Lower lobe of right lung (tissue), 2 donors: ENCODE data around the gene RNASE9. TPM values are rescaled to one million over a fixed set of nuclear protein-coding genes. Genes with fewer than 3 reads are reported as not detected.
"Not testable (repeated sequence)": the region's sequence is repeated elsewhere in the genome, so short reads cannot be mapped to it uniquely, and the experiment has no call there.

Source experiments
- ATAC-seq, 2 donors: fragments of 200-7000 bp; cut with Tn5 transposase; one replicate each; pipeline ENCODE4 v1.9.1; 2020 to 2022; ENCODE audit warnings: mild to moderate bottlenecking in 2 of 2, moderate library complexity in 2 of 2
- DNase-seq: peaks from one replicate; pipeline ENCODE4 v3.0.0-alpha.2; 2020
- H3K27ac ChIP-seq: fragments of 200-600 bp; one replicate; pipeline ENCODE4 v1.8.0; 2022
- H3K27me3 ChIP-seq: fragments of 200-600 bp; one replicate; pipeline ENCODE4 v1.8.0; 2022; ENCODE audit warnings: low read depth
- H3K36me3 ChIP-seq: fragments of 200-600 bp; one replicate; pipeline ENCODE4 v1.8.0; 2022; ENCODE audit warnings: mild to moderate bottlenecking
- H3K4me1 ChIP-seq: fragments of 200-600 bp; one replicate; pipeline ENCODE4 v1.8.0; 2022
- H3K4me3 ChIP-seq: fragments of 200-600 bp; one replicate; pipeline ENCODE4 v1.8.0; 2022; ENCODE audit warnings: mild to moderate bottlenecking
- H3K9me3 ChIP-seq: fragments of 200-600 bp; one replicate; pipeline ENCODE4 v1.8.0; 2022
- CTCF ChIP-seq: fragments of 200-600 bp; IDR thresholded peaks from one replicate; pipeline ENCODE4 v1.8.0; 2022; ENCODE audit warnings: antibody characterized with exemption, mild to moderate bottlenecking
- intact Hi-C: fragments of 100-400 bp; cut with DNase I; formaldehyde crosslinking; loops from one replicate; pipeline ENCODE4 v1.11.0; 2022
- total RNA-seq: library from RNA; stranded (reverse); fragmentation: NEBNext Ultra II Directional; extraction: Animal tissue kit (Norgen Biotek cat#: 25700); gene quantifications from one replicate; pipeline ENCODE4 v1.2.1, GENCODE V29; 2021
- donor health status: DM: no; HTN: yes; CAD: no; lungs with severe emphysema.

Gene RNASE9
- total RNA-seq, 1 donor from 2014 or later: not detected

GRCh38 chr14:20569066-20569465 is 8.2 kb upstream of the RNASE9 start:
- no peak for TF ChIP-seq CTCF

GRCh38 chr14:20568393-20568792 is 7.5 kb upstream of the RNASE9 start:
- DNase-seq (no peak), ATAC-seq (no peak)
- no peaks in the 10 kb centered on the region for H3K36me3 ChIP-seq
- no peak for TF ChIP-seq CTCF
- H3K27ac ChIP-seq: no peak overlapping the region
- H3K27me3 ChIP-seq: no peaks in the 10 kb centered on the region
- no peak overlapping the region for H3K4me3 ChIP-seq
- intact Hi-C loops: no loop called here
- H3K9me3 ChIP-seq: peaks cover 18% of the 10 kb centered on the region
- H3K4me1 ChIP-seq: no peaks in the 10 kb centered on the region

More at GRCh38 chr14:20569066-20569465, 8.2 kb upstream of the RNASE9 start:
- peaks cover 18% of the 10 kb centered on the region for H3K9me3 ChIP-seq
- intact Hi-C loops: no loop called here
- no peak for ATAC-seq
- no peak overlapping the region for H3K4me3 ChIP-seq
- H3K36me3 ChIP-seq: no peaks in the 10 kb centered on the region
- H3K27ac ChIP-seq: no peak overlapping the region
- H3K27me3 ChIP-seq: no peaks in the 10 kb centered on the region
- H3K4me1 ChIP-seq: no peaks in the 10 kb centered on the region
- no peak for DNase-seq

- peaks cover 18% of the 10 kb centered on the region for H3K9me3 ChIP-seq
- intact Hi-C loops, ATAC-seq, H3K36me3 ChIP-seq, H3K4me3 ChIP-seq, H3K4me1 ChIP-seq, H3K27ac ChIP-seq, H3K27me3 ChIP-seq, DNase-seq: not testable (repeated sequence)
Observed at GRCh38 chr14:20567199-20567598, 6.4 kb upstream of the RNASE9 start.

- DNase-seq: no peak
- no peaks in the 10 kb centered on the region for H3K27me3 ChIP-seq
- H3K36me3 ChIP-seq: no peaks in the 10 kb centered on the region
- TF ChIP-seq CTCF: no peak
- H3K4me3 ChIP-seq: no peak overlapping the region
- intact Hi-C loops: no loop called here
- no peak for ATAC-seq
- H3K27ac ChIP-seq: no peak overlapping the region
- H3K4me1 ChIP-seq: no peaks in the 10 kb centered on the region
- H3K9me3 ChIP-seq: peaks cover 15% of the 10 kb centered on the region
Observed at GRCh38 chr14:20564501-20564997, 3.7 kb upstream of the RNASE9 start.

- H3K27me3 ChIP-seq: no peaks in the 10 kb centered on the region
- H3K27ac ChIP-seq: no peak overlapping the region
- TF ChIP-seq CTCF: no peak
- DNase-seq (no peak), ATAC-seq (no peak)
- intact Hi-C loops: no loop called here
- H3K36me3 ChIP-seq: no peaks in the 10 kb centered on the region
- peaks cover 9% of the 10 kb centered on the region for H3K9me3 ChIP-seq
- H3K4me1 ChIP-seq: no peaks in the 10 kb centered on the region
- H3K4me3 ChIP-seq: no peak overlapping the region
Observed at GRCh38 chr14:20563971-20564370, 3.1 kb upstream of the RNASE9 start.

- TF ChIP-seq CTCF: no peak
- no peaks in the 10 kb centered on the region for H3K36me3 ChIP-seq
- H3K27ac ChIP-seq: no peak overlapping the region
- ATAC-seq (no peak), DNase-seq (no peak)
- intact Hi-C loops: no loop called here
- no peak overlapping the region for H3K4me3 ChIP-seq
- H3K27me3 ChIP-seq: no peaks in the 10 kb centered on the region
- no peaks in the 10 kb centered on the region for H3K9me3 ChIP-seq
- no peaks in the 10 kb centered on the region for H3K4me1 ChIP-seq
Observed at GRCh38 chr14:20559461-20559904, 1.4 kb downstream of the RNASE9 start.
